SU-DHL-6 (cell line): ENCODE results near the gene SNCG.

ENCODE experiments used
- EZH2phosphoT487 ChIP-seq: fragments of 200-600 bp; sonication (generic), shearing (Covaris generic); conservative IDR thresholded peaks from 2 replicates; pipeline ENCODE4 v1.6.1; 2018; ENCODE audit warnings: mild to moderate bottlenecking, antibody characterized with exemption, low read length, moderate library complexity, mixed read lengths
- TF ChIP-seq, protein P1 (sequence below): fragments of 200-600 bp; sonication (generic); IDR thresholded peaks from one replicate; pipeline ENCODE4 v1.5.1; 2017; ENCODE audit warnings: antibody characterized with exemption, mild to moderate bottlenecking, low read length, moderate library complexity; ENCODE audit not compliant: insufficient read depth, poor library complexity, severe bottlenecking

DNA sequence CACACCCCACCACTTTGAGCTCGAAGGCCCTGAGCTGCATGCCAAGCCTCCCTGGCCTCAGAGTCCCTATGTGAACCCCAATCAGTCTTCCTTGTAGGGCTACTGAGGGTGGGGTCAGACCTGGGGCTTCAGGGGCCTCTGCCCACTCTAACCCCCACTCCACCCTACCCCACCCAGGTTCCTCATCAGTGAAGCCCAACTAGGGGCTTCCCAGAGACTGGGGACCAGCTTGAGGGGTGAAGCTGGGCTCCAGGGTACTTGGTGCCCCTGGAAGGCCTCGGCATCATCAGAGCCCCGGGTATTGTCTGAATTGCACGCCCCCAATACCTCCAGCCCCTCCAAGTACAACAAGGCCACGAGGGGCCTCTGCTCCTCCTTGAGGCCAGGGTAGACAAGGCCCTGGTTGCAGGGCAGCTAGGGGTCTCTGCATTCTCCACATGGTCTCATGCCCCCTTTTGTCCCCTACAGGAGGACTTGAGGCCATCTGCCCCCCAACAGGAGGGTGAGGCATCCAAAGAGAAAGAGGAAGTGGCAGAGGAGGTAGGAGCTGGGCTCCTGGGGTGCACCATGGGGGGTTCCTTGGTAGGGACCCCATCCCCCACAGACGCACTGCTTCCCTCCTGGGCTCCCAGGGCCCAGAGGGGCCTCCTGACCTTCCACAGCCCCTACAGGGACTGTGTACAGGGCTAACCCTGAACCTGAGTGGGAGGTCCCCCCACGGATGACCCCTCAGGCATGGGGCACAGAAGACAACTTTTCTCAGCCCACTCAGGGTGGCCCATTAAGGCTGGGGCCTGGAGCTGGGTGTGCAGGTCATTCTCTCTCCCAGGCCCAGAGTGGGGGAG is 4.0 kb downstream of the SNCG start:
- TF ChIP-seq, protein P1, sequence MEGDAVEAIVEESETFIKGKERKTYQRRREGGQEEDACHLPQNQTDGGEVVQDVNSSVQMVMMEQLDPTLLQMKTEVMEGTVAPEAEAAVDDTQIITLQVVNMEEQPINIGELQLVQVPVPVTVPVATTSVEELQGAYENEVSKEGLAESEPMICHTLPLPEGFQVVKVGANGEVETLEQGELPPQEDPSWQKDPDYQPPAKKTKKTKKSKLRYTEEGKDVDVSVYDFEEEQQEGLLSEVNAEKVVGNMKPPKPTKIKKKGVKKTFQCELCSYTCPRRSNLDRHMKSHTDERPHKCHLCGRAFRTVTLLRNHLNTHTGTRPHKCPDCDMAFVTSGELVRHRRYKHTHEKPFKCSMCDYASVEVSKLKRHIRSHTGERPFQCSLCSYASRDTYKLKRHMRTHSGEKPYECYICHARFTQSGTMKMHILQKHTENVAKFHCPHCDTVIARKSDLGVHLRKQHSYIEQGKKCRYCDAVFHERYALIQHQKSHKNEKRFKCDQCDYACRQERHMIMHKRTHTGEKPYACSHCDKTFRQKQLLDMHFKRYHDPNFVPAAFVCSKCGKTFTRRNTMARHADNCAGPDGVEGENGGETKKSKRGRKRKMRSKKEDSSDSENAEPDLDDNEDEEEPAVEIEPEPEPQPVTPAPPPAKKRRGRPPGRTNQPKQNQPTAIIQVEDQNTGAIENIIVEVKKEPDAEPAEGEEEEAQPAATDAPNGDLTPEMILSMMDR: no peak
- no peak for TF ChIP-seq EZH2phosphoT487
